Measurements from ENCODE around the gene WNK4.

The WNK4 gene

GRCh38 chr17:42773290-42774035, 6.9 kb upstream of the WNK4 start, which contains the start of gene VPS25:
Gene VPS25, plus strand, starts transcription at chr17:42773449. Its CDS starts 27 bp downstream, at chr17:42773476.
- DNase-seq, result peak; percentile 86

- DNase-seq, result no peak
Measured at GRCh38 chr17:42774066-42774745, 6.2 kb upstream of the WNK4 start.

GRCh38 chr17:42775534-42776098, 4.8 kb upstream of the WNK4 start:
- DNase-seq, result no peak

GRCh38 chr17:42778570-42778969, 1.8 kb upstream of the WNK4 start:
- DNase-seq, result no peak

GRCh38 chr17:42779304-42779935, 990 bp upstream of the WNK4 start:
- no peak for DNase-seq

GRCh38 chr17:42780851-42781638, 635 bp downstream of the WNK4 start:
- no peak for DNase-seq

- no peak for DNase-seq
Measured at GRCh38 chr17:42781639-42782165, 1.3 kb downstream of the WNK4 start.

- DNase-seq, result no peak
Measured at GRCh38 chr17:42782166-42783061, 2.0 kb downstream of the WNK4 start.

GRCh38 chr17:42783062-42783790, 2.8 kb downstream of the WNK4 start:
- no peak for DNase-seq

GRCh38 chr17:42783791-42784138, 3.4 kb downstream of the WNK4 start:
- no peak for DNase-seq

- no peak for DNase-seq
Measured at GRCh38 chr17:42784409-42784808, 4.0 kb downstream of the WNK4 start.

GRCh38 chr17:42784811-42785592, 4.6 kb downstream of the WNK4 start:
- no peak for DNase-seq

GRCh38 chr17:42787266-42787665, 6.9 kb downstream of the WNK4 start:
- DNase-seq, result no peak

GRCh38 chr17:42791948-42792347, 11.5 kb downstream of the WNK4 start:
- no peak for DNase-seq

GRCh38 chr17:42792545-42792944, 12.1 kb downstream of the WNK4 start:
- no peak for DNase-seq

GRCh38 chr17:42795061-42795460, 14.7 kb downstream of the WNK4 start:
- DNase-seq, result no peak

- DNase-seq, result no peak
Measured at GRCh38 chr17:42795465-42795864, 15.1 kb downstream of the WNK4 start.

- DNase-seq, result no peak
Measured at GRCh38 chr17:42796066-42796758, 15.8 kb downstream of the WNK4 start.

All from NCI-H2171 treated with DMSO at 0.1 percent for 48 hours (cell line).